Central memory CD8-positive, alpha-beta T cell (primary cell): Measurements from ENCODE around the gene NR1D1.

Experiments used
- ATAC-seq: fragments of 150-1000 bp; cut with Tn5 transposase; replicated peaks from 2 replicates; pipeline ENCODE4 v1.10.0; 2022; ENCODE audit warnings: mild to moderate bottlenecking, moderate FRiP score, moderate number of reproducible peaks; ENCODE audit not compliant: poor library complexity, severe bottlenecking; ENCODE audit errors: extremely low read depth
- DNase-seq, 2 donors: peaks; one replicate each; pipeline ENCODE4 v3.0.0; 2021; ENCODE audit warnings: low spot score in 2 of 2
- H3K27ac Mint-ChIP-seq: one replicate; pipeline ENCODE4 v1.8.0; 2022; ENCODE audit warnings: low read depth, mild to moderate bottlenecking, moderate library complexity, mixed read lengths
- H3K27me3 Mint-ChIP-seq: one replicate; pipeline ENCODE4 v1.8.0; 2022; ENCODE audit warnings: mixed read lengths
- H3K36me3 Mint-ChIP-seq: one replicate; pipeline ENCODE4 v1.8.0; 2022; ENCODE audit warnings: mild to moderate bottlenecking, moderate library complexity, mixed read lengths; ENCODE audit not compliant: insufficient read depth
- H3K4me1 Mint-ChIP-seq: one replicate; pipeline ENCODE4 v1.8.0; 2022; ENCODE audit warnings: mixed read lengths
- H3K4me3 Mint-ChIP-seq: one replicate; pipeline ENCODE4 v1.8.0; 2022; ENCODE audit warnings: mild to moderate bottlenecking, moderate library complexity, mixed read lengths
- H3K9me3 Mint-ChIP-seq: one replicate; pipeline ENCODE4 v1.8.0; 2022; ENCODE audit warnings: mixed read lengths

NR1D1 gene

DNA sequence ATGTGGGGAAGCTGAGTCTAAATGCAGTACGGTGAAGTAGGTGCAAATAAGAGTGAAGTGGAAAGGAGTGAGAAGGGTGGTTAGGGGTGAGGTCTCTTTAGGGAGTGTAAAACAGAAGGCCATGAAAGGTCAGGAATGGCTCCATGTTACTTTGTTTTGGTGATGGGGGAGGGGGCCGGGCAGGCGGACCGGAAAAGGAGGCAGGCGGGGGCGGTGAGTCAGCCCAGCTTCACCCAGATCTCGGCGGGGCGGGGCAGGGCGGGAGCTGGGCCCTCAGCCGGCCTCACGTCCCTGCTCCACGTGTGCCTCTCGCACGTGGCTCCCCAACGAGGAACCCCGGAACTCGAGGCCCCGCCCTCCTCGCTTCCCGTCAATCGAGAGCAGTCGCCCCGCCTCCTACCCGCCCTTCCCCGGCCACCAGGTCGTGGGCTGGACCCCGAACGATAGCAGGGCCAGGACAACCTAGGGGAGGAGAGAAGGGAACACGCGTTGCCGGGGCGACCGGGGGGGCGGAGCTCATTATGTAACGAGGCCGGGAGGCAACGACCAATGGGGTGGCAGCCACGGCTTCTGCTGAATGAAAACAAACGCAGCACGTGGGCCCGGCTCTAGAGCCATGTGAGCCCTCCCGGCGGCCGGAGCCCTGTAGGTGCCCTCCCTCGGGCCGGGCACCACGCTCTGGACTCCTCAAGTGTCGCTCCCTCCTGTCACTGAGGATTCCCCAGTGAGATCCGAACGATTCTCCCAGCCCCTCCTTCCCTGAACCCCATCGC, 1.4 kb downstream of the NR1D1 start:
- Mint-ChIP-seq H3K27me3 (no peaks in the 10 kb centered on the region), H3K27ac (peak overlapping the region; percentile 94), H3K4me1 (peaks cover 84% of the 10 kb centered on the region), H3K4me3 (peak overlapping the region; percentile 90), H3K9me3 (no peaks in the 10 kb centered on the region), H3K36me3 (peaks cover 35% of the 10 kb centered on the region)
- DNase-seq (peak; percentile 98 to 99), ATAC-seq (peak; percentile 62)

GRCh38 chr17:40097931-40098845, 2.2 kb downstream of the NR1D1 start:
- peak overlapping the region; percentile 90 for H3K4me3 Mint-ChIP-seq
- H3K4me1 Mint-ChIP-seq = peaks cover 82% of the 10 kb centered on the region
- H3K36me3 Mint-ChIP-seq = peaks cover 36% of the 10 kb centered on the region
- no peaks in the 10 kb centered on the region for H3K27me3 Mint-ChIP-seq
- ATAC-seq (no peak), DNase-seq (no peak)
- H3K9me3 Mint-ChIP-seq = no peaks in the 10 kb centered on the region
- H3K27ac Mint-ChIP-seq = peak overlapping the region; percentile 94

GRCh38 chr17:40097087-40097486, 3.3 kb downstream of the NR1D1 start:
- H3K4me3 Mint-ChIP-seq = peak overlapping the region; percentile 90
- H3K27me3 Mint-ChIP-seq = no peaks in the 10 kb centered on the region
- no peaks in the 10 kb centered on the region for H3K9me3 Mint-ChIP-seq
- peaks cover 76% of the 10 kb centered on the region for H3K4me1 Mint-ChIP-seq
- peaks cover 36% of the 10 kb centered on the region for H3K36me3 Mint-ChIP-seq
- peak overlapping the region; percentile 91 for H3K27ac Mint-ChIP-seq
- DNase-seq (no peak), ATAC-seq (no peak)

DNA sequence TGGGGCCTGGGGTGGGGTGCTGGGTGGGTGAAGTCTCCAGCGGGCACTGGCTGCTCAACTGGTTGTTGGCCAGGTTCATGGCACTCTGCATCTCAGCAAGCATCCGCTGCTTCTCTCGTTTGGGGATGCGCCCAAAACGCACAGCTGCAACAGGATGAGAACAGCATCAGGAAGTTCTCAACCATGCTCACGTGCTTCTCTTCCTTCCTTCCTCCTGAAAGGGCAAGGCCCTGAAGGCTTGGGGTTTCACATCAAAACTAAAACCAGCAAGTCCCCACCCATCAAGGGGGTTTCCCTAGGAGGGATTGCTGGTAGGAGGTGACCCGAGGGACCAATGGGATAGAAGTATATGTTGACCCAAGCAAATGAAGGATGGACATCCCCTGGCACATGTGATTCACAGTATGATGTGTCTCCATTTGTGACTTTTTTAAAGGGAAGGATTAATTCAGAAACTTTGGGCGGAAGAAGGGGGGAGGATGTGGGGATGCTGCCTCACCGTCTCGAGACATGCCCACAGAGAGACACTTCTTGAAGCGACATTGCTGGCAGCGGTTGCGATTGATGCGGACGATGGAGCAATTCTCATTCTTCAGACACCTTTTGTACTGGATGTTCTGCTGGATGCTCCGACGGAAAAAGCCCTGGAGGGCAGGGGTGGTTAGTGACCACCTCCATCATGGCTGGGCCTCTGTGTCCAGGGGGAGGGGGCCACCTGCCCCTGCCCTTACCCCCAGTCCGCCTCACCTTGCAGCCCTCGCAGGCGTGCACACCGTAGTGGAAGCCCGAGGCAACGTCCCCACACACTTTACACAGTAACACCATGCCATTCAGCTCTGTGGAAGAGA, 4.2 kb downstream of the NR1D1 start:
- H3K4me3 Mint-ChIP-seq = peak overlapping the region; percentile 90
- peak; percentile 54 to 89 for DNase-seq

GRCh38 chr17:40095351-40095943, 4.9 kb downstream of the NR1D1 start:
- H3K9me3 Mint-ChIP-seq = no peaks in the 10 kb centered on the region
- DNase-seq (no peak), ATAC-seq (no peak)
- H3K27me3 Mint-ChIP-seq = no peaks in the 10 kb centered on the region
- H3K4me3 Mint-ChIP-seq = peak overlapping the region; percentile 90
- peaks cover 37% of the 10 kb centered on the region for H3K36me3 Mint-ChIP-seq
- peak overlapping the region; percentile 91 for H3K27ac Mint-ChIP-seq
- peaks cover 65% of the 10 kb centered on the region for H3K4me1 Mint-ChIP-seq

More for the DNA sequence above, 4.2 kb downstream of the NR1D1 start:
- no peaks in the 10 kb centered on the region for H3K27me3 Mint-ChIP-seq
- ATAC-seq = peak; percentile 70
- H3K9me3 Mint-ChIP-seq = no peaks in the 10 kb centered on the region
- H3K36me3 Mint-ChIP-seq = peaks cover 39% of the 10 kb centered on the region
- peak overlapping the region; percentile 91 for H3K27ac Mint-ChIP-seq
- peaks cover 73% of the 10 kb centered on the region for H3K4me1 Mint-ChIP-seq

DNA sequence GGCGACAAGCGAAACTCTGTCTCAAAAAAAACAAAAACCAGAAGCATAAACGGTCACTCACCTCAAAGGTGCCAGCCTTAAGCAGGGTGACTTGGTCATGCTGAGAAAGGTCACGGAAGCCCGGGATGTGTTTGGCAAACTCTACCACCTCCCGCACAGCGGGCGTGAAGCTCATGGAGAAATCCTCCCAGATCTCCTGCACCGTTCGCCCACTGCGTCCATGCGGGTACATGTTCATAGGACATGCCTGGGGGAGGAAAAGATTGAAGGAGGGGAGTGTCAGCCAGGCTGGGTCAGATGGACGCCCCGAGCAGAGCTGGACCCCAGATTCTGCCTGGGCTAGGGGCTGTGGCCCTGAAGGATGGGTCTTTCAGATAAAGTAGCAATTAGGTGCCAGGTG, 5.5 kb downstream of the NR1D1 start:
- Mint-ChIP-seq H3K27ac (no peak overlapping the region), H3K9me3 (no peaks in the 10 kb centered on the region), H3K4me1 (peaks cover 60% of the 10 kb centered on the region), H3K27me3 (no peaks in the 10 kb centered on the region), H3K4me3 (peak overlapping the region; percentile 90), H3K36me3 (peaks cover 34% of the 10 kb centered on the region)
- DNase-seq (no peak), ATAC-seq (no peak)

GRCh38 chr17:40093580-40094201, 6.7 kb downstream of the NR1D1 start:
- Mint-ChIP-seq H3K4me1 (peaks cover 49% of the 10 kb centered on the region), H3K4me3 (no peak overlapping the region), H3K36me3 (peaks cover 25% of the 10 kb centered on the region), H3K27ac (no peak overlapping the region), H3K9me3 (no peaks in the 10 kb centered on the region), H3K27me3 (no peaks in the 10 kb centered on the region)
- no peak for ATAC-seq
- no peak for DNase-seq

- Mint-ChIP-seq H3K4me1 (peaks cover 47% of the 10 kb centered on the region), H3K27ac (no peak overlapping the region), H3K4me3 (no peak overlapping the region)
Measured at GRCh38 chr17:40093005-40093579, 7.3 kb downstream of the NR1D1 start.

GRCh38 chr17:40092581-40092980, 7.8 kb downstream of the NR1D1 start:
- no peak overlapping the region for H3K4me3 Mint-ChIP-seq
- ATAC-seq = no peak
- DNase-seq = no peak

More at GRCh38 chr17:40093005-40093579, 7.3 kb downstream of the NR1D1 start:
- Mint-ChIP-seq H3K27me3 (no peaks in the 10 kb centered on the region), H3K36me3 (peaks cover 21% of the 10 kb centered on the region), H3K9me3 (no peaks in the 10 kb centered on the region)
- DNase-seq (no peak), ATAC-seq (no peak)

GRCh38 chr17:40091691-40092397, 8.5 kb downstream of the NR1D1 start:
- Mint-ChIP-seq H3K27ac (no peak overlapping the region), H3K9me3 (no peaks in the 10 kb centered on the region), H3K27me3 (no peaks in the 10 kb centered on the region), H3K36me3 (peaks cover 23% of the 10 kb centered on the region), H3K4me1 (peaks cover 40% of the 10 kb centered on the region), H3K4me3 (no peak overlapping the region)
- DNase-seq = no peak
- no peak for ATAC-seq

More at GRCh38 chr17:40092581-40092980, 7.8 kb downstream of the NR1D1 start:
- H3K9me3 Mint-ChIP-seq = no peaks in the 10 kb centered on the region
- no peak overlapping the region for H3K27ac Mint-ChIP-seq
- H3K36me3 Mint-ChIP-seq = peaks cover 23% of the 10 kb centered on the region
- H3K27me3 Mint-ChIP-seq = no peaks in the 10 kb centered on the region
- peaks cover 42% of the 10 kb centered on the region for H3K4me1 Mint-ChIP-seq
